GM19468 (cell line): ENCODE results near the gene GPR17.

ENCODE experiments used
- ATAC-seq: cut with Tn5 transposase; IDR thresholded peaks from one replicate; pipeline ENCODE4 v1.9.1; 2021; ENCODE audit warnings: mild to moderate bottlenecking, moderate library complexity, moderate number of reproducible peaks; ENCODE audit not compliant: unreplicated experiment; ENCODE audit errors: extremely low read depth

Gene GPR17

DNA sequence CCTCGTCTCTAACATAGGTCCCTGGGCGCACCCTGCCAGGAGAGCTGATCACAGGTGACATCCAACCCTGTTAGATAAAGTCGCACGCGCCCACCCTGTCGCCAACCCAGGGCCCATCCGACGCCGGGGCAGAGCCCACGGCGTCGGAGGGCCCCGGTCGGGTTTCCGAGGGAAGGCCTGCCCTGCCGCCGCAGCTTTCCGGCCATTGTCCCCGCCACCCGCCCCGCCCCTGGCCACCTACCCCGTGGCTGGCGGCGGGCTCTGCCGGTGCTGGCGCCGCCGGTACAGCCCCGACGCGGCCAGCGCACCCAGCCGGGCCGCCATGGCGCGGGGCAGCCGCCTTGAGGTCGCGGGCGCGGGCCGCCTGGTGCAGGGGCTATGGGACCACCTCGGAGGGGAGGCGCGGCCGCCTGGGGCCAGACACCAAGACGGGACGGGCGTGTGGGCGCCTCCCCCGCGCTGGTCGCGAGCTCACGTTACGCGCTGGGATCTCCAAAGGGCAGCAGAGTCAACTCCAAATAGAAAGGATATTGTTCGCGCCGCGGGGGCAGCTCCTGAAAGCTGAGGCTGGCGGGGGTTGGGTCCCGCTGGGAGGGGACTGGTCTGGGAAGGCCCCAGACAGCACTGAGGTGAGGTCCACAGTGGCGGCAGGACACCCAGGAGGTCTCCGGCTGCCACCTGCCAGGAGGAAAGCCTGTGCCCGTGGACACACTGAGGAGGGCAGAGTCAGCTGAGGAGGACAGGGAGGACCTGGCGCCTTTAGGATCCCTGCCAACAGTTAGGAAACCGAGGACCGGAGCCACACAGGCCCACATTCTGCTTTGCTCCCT is 18.3 kb downstream of the GPR17 start:
- no peak for ATAC-seq

DNA sequence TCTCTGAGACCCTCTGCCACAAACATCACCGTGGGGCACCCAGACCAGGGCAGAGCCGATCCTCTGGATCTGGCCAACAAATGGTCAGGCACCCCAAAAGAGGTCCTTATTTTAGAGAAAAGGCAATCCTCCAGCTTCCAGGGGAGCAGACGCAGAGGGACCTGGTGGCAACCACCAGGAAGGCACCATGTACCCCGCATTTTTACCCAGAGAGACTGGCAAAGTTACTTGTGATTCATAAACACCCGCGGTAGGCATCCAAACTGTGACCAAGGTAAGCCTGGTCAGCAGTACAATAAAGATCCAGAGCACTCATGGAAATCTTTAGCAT is 18.9 kb downstream of the GPR17 start:
- ATAC-seq: no peak

DNA sequence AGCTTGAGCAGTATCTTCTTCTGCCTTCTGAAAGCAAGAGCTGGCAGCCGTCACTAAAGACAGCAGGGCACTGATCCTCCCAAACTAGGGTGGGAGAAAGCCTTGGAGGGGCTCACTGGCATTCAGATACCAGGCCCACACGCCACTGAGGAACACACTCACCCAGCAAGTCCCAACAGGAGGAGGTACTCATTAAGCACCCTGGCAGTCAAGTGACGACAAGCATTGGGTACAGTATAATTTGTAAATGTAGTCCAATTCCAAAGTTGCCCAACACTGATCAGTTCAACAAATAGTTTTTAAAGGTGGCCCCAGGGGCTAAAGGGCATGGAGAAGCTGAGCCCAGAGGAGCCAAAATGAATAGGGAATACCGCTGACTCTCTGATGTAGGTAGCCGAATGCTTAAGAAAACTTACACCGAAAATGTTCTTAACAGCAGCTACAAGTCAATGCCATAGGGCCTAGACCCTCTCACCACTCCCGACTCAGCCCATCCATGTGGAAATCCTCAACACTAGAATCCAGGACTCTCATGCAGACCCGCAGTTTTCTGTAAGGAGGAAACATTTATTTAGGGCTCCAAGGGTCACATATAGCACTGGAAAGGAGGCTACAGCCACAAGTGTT is 19.4 kb downstream of the GPR17 start:
- ATAC-seq: no peak

DNA sequence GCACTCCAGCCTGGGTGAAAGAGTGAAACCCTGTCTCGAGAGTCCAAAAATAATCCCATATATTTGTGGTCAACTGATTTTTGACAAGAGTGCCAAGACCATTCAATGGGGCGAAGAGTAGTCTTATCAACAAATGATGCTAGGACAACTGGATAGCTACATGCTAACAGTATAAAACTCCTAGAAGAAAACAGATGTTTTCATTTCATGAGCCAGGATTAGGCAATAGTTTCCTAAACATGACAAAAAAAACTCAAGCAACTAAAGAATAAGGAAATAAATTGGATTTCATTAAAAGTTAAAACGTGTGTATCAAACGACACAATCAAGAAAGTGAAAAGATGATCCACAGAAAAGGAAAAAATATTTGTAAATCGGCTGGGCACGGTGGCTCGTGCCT is 23.1 kb downstream of the GPR17 start:
- ATAC-seq: no peak

DNA sequence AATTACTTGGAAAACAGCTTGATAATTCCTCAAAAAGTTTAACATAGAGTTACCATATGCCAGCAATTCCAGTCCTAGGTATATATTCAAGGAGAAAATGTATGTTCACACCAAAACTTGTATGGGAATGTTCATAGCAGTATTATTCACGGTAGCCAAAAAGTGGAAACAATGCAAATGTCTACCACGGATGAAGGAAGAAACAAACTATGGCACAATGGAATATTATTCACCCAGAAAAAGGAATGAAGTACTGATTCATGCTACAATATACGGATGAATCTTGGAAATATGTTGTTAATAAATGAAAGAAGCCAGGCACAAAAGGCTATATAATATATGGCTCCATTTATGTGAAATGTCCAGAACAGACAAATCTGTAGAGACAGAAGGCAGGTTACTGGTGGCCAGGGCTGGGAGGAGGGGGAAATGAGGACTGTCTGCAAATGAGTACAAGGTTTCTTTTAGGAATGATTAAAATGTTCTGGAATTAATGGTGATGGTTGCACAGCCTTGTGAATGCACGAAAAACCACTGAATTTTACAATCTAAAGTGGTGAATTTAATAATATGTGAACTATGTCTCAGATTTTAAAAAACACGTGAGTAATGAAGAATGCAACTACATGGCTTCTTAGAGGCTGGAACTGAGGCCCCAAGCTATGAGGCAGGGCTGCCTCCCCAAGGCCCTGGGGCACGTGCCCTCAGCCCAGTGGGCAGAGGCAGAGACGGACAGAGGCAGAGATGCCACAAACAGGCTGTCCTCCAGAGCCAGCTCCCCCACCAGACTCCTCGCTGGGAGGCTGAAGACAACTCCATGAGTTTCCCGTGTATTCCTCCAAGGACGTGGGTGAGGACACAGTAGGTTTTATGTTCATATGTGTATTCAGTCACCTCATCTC is 24.4 kb downstream of the GPR17 start:
- ATAC-seq: no peak

DNA sequence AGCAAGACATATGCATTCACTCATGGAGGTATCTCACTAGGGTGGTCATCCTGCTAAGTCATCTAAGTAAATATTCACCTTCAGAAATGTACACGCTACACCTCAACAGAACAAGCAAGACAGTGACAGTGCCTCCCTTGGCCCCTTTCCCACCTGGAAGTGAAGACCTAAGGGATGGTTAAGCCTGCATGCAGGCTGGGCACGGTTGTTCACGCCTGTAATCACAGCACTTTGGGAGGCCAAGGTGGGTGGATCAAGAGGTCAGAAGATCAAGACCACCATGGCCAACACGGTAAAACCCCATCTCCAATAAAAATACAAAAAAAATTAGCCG is 25.0 kb downstream of the GPR17 start:
- ATAC-seq: no peak

DNA sequence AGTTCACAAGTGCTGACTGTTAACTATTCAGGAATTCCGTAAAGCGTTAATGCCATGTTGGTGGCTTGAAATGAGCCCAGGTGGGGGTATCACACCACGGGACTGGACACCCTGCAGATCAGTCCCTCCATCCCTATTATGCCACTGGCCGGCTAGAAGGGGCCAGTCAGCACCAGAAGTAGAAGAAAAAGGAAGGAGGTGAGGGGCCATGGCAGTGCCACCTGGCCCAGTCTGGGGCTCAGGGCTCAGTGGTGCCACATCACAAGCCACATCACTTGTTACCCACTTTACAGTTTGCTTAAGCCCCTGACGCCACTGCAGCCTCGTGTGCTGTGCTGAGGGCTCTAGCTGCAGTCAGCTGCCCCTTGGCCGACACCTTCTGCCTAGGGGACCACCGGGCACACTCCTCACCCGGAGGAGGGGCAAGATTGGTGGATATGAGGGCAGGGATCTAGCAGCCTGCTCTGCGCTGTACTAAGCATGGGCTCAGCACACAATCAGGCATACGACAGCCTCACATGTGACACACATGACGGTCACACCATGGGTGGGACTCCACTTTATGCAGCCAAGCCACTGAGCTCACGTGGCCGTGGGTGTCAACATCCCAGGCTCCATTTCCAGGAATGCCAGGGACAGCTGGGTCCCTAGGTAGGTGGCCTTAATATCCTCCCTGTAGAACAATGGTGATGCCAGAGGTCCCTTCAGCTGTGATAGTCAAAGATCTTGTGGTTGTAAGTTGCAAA is 25.8 kb downstream of the GPR17 start:
- ATAC-seq: no peak

DNA sequence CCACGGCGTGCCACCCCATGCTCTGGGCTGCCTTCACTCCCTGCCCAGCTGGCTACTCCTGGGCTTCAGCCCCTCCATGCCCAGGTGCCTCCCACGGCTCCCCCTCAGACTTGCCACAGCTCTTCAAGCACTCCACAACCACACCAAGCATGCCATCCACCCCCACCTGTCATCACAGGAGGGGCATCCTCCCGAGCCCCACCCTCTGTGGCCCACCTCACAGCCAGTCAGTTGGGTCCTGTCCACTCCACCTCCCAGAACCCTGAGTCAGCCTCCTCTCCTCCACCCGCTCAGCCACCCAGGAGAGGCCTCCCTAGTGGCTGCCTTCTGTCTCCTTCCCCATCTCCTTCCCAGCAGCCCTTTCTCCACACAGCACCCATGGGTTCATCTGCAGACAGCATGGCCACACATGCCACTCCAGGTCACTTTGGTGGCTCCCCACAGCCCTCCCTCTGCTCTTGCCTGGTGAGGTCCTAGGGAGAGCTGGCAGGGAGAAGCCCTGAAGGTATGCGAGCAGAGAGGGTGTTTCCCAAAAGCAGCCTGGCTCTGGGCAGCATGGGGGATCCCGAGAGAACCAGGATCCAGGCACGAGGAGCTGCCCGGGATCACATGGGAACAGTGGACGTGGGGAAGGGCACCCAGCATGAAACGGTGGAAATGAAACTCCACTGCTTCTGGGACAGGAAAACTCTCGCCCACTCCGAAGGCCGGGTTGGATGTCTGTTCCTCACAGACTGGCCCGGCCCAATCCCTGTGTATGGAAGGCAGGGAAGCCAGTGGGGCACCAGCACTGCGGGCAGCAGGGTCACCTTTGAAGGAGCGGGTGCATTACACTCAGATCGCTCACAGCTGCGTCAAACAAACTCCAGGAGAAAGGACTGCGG is 26.6 kb downstream of the GPR17 start:
- ATAC-seq: no peak

DNA sequence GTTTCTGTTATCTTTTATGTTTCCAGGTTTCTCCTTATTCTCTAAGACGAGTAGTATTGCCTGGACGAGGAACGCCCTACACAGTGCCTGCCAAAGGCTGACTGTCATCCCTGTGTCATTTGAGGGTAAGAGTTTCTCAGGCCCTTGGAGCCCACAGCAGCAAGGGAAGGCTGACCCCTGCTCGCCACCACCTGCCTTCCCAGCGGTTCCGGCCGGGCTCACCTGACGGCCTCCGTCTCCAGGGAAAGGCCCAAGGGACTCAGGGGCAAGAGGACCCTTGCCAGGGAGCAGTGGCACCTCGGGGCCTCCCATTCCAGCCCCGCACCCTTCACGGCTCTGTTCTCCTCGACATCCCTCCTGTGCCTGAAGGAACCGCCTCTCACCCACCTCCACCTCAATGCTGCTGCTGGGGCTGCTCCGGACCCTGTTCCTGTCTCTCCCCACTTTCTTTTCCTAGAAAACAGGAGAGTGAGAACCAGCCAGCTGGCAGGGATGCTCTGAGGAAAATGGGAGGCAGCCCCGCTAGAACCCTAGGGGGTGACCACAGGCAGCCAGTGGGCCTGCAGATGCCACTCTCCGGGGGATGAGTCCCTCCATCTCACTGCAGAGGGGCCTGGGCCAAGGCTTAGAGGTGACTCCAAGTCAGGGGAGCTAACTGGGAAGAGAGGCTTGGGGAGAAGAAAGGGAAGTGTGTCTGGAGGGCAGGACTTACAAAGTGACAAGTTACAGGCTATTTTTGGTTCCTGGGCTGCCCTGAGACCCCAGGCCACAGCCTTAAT is 27.5 kb downstream of the GPR17 start:
- no peak for ATAC-seq

DNA sequence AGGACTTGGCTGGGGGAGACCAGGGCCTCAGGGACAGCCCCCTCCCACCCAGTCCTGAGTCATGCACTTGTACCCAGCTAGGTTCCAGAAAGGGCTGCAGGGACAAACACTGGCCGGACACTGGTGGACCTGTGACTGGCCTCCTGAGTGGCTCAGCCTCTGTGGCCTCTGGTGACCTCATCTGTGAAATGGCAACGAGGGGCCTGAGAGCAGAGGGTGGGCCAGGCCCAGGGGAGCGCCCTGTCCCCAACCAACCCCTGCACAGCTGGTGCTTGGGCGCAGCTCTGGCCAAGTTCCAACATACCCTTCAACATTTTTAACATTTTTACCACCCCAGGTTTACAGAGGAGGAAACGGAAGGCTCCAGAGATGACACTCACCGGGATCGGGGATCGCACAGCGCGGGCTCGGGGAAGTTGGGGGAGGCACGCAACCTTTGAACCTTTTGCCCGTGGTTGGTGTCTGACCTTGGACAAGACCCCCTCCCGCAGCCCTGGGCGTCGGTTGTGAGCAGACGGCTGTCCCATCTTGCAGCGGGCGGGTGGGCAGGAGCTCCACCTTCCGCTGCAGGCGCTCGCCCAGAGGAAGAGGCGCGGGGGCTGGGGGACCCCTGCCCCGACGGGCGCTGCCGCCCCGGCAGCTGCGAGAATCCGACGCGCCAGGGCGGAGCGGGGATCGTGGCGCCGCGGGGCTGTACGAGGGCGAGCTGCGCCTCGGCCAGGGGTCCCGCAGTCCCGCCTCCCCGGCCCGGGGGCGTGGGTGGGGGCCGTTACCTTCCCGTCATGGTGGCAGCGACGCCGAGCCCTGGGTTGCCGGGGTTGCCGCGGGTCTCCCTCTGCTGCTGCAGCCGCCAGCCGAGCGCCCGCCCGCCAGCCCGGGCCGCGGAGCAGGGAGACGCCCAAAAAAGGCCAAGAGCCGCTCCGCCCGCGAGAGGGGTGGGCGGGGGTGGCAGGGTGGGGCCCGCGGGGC is 28.6 kb downstream of the GPR17 start:
- no peak for ATAC-seq

DNA sequence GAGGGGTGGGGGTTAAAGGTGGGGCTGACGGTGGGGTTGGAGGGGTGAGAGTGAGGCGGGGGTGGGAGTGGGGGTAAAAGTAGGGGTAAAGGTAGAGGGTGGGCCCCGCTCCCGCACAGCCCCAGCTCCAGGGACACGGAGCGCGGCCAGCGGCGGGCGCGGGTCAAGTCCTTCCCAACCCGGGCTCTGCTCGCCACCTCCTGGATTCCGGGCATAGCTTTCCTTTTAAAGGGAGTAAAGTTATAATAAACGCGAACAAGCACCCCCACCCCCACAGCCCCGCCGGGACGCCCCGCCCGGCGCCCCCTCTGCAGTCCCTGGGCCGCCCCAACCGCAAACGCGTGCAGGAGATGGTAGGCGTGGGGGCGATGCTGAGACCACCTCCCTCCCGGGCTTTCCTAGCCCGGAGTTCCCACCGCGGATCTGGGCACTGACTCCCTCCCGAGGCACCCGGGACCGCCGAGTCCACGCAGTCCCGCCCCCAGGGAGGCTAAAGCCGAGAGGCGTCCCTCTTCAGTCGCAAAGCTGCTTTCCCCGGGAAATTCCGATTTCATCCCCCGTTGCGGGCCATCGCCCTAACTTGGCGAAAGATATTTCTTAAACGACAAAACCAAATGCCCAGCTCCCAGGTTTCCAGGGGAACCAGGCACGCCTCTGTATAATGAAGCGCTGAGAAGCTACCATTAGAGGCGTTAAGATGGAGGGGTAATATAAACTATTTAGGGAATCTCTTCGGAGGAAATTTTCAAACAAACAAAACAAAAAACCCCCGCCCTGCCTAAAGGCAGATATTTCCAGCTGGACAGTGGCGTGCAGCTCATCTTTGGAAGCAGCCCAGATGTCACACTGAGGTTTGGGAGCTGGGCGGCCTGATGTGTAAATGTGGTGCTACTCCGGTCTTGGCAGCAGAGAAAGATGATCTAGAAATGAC is 29.6 kb downstream of the GPR17 start, which contains the start of gene LIMS2:
Gene LIMS2 (minus strand): TSS at position 200 of the 931 bp plus-strand sequence. CDS start 506 bp downstream, outside the sequence.
- ATAC-seq: no peak

DNA sequence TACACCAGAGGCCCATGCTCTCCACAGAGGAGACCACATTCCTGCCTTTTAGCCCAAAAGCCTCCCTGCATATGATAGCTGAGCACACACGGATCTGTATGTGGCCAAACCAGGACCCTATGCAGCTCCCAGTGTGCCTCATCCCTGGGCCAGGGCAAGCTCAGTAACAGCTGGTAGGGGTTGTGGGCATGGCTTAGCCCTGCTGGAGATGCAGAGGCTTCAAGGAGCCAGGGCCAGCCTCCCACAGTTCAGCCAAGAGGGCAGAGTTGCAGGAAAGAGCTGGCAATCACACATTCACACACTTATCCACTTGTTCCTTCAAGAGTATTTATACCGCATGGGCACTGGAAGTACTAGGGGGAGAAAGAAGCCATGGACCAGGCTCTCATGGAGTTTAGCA is 31.0 kb downstream of the GPR17 start:
- no peak for ATAC-seq

DNA sequence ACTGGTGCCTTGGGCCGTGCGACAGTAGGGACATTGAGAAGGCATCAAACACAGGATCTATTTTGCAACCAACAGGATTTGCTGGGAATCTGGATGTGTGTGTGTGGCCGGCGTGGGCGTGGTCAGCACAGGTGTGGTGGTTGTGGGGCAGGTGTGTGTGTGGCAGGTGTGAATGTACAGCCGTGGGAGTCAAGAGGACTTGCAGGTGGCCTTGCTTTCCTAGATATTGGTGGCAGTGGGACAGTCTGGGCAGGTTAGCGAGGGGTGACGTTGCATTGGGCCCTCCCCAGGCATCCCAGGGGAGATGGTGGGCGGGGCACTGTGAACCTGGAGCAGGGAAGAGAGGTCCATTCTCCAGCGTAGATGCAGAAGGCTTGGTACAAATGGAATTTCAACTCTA is 32.6 kb downstream of the GPR17 start:
- no peak for ATAC-seq

DNA sequence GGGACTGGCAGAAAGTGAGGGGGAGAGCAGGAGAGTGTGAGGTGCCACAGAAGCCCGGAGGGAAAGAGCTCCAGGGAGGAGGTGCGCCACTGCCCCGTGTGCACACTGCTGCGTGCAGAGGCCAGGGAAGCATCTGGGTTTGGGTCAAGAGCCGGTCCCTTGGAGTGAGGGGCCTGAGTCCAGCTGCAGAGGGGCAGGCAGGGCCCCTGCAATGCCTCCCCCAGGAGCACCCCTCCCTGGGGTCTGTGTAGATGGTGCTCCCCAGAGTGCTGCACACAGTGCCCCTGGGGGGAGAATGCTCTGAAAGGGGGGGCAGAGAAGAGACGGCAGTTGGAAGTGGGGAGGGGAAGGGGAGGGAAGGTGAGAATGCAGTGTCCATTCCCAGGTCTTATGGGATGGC is 33.0 kb downstream of the GPR17 start:
- ATAC-seq: no peak

DNA sequence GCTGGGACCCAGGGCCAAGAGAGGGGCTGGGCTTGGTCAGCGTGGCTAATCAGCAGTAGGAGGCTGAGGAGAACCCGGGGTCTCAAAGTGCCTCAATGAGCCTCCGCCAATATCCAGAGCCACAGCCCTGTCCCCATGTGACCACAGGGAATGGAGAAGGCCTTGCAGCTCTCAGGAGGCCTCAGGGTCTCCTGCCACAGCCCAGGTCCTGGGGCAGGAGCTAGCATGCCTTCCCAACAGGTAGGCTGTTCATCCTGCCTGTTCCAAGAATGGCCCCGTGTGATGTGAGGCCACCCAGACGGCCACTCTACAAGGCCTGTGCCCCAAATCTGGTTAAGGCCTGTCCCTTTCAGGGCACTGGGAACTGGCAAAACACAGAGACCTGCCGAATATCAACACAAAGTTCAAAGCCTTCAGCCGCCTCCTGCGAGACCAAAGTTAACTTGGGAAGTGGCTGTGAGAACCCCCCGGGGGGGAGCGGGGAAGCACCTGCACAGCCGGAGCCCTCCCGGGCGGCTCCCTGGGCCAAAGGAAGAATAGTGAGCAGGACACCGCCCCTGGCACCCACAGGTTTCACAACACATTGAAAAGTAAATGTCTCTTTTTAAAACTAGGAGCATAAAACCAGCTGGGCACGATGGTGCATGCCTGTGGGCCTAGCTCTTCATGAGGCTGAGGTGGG is 33.9 kb downstream of the GPR17 start:
- ATAC-seq: no peak

DNA sequence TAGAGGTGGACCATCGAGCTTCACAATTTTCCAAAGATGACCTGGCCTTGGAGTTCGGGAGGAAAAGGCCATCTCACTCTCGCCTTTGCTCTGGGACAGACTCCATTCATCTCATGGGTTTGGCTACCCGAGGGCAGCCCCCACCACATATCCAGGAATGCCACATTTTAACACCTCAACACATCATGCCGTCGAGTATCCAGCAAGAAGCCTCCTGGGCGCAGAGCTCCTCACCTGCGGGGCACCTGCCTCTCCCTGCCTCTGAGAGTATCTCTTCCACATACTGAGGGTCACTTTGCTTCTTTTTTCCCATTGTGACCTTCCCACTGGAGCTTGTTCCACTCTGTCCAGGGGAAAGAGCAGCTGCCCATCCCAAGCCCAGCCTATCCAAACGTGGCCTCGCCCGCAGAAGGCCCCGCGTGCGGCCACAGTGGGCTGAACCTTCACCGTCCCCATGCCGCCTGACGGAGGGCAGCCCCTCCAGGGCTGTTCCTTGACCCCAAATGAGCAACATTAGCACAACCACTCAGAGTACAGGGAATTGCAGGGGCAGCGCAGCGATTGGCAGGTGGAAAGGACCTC is 34.8 kb downstream of the GPR17 start:
- ATAC-seq: no peak
